NCI-H345 treated with DMSO at 0.1 percent for 48 hours (cell line): ENCODE results near the gene WBP1L.
"Not testable (repeated sequence)": the region's sequence is repeated elsewhere in the genome, so short reads cannot be mapped to it uniquely, and the experiment has no call there.

Experiments
- DNase-seq: peaks from one replicate; lab custom pipeline; 2025; ENCODE audit not compliant: unreplicated experiment; lab: John Stamatoyannopoulos, UW

WBP1L gene

DNA sequence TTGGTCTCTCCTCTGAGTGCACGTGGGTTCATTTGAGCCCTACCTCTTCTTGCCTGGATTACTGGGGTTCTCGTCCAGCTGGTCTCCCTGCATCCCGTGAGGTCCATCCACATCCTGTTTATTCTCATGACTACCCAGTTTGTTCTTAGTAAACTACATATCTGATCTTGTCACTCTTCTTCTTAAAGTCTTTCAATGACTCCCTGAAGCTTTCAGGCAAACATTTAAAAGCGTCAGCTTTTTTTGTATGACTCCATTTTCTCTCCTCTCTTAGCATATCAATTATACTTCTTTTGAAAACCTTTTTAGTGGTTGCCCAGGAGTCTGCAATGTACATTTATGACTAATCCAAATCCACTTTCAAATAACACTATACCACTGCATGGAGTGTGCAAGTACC, 21.8 kb upstream of the WBP1L start:
- DNase-seq = no peak

DNA sequence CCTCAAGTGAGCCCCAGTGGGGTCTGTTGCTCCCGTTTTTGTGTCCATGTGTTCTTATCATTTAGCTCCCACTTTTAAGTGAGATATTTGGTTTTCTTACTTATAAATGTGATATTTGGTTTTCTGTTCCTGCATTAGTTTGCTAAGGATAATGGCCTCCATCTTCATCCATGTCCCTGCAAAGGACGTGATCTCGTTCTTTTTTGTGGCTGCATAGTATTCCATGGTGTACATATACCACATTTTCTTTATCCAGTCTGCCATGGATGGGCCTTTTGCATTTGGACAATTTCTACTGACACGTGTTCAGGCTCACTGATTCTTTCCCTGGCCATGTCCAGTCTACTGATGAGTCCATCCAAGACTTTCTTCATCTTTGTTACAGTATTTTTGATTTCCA, 19.8 kb upstream of the WBP1L start:
- no peak for DNase-seq

DNA sequence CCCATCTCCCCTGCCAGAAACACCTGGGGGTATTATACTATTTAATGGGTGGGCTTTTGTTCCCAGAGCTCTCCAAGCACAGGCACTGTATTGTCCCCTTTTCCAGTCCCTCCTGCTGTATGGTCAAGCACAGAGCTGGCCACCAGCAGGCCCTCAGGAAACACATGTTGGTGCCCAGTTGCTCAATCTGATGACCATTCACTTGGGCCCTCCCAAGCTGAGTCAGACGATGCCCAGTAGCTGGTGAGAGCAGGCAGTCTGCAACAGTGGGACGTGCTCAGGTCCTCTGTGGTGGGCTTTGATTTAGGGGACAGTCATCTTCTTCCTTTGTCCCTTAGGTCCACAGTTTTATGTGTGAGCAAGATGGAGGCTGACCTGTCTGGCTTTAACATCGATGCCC, 17.5 kb upstream of the WBP1L start:
- no peak for DNase-seq

DNA sequence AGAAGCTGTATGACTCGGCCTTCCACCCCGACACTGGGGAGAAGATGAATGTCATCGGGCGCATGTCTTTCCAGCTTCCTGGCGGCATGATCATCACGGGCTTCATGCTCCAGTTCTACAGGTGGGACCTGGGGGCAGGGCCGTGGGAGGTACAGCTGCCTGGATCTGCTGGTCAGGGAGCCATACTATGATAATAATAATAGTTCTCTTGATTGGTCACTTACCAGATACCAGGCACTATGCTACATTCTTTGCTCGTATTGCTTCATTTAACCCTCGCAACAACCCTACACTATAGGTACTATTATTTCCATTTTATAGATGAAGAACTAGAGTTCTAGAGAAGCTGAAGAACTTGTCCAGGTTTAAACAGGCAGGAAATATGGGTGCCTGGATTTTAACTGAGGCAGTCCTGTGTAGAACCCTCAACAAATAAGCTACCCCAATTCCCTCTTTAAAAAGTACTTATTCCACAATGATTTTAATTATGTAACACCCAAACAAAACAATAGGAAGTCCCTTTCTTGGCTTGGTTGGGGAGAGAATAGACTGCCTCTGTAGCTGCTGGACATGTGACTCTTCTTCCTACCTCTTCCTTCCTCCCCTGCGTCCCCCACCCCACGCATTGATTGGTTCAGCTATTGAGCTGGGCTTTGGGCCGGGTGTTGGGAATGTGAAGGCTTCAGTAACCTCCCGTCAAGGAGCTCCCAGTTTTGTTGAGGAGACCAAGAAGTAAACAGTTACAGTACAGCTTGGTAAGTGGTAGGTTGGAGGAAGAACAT, 16.5 kb upstream of the WBP1L start:
- no peak for DNase-seq

DNA sequence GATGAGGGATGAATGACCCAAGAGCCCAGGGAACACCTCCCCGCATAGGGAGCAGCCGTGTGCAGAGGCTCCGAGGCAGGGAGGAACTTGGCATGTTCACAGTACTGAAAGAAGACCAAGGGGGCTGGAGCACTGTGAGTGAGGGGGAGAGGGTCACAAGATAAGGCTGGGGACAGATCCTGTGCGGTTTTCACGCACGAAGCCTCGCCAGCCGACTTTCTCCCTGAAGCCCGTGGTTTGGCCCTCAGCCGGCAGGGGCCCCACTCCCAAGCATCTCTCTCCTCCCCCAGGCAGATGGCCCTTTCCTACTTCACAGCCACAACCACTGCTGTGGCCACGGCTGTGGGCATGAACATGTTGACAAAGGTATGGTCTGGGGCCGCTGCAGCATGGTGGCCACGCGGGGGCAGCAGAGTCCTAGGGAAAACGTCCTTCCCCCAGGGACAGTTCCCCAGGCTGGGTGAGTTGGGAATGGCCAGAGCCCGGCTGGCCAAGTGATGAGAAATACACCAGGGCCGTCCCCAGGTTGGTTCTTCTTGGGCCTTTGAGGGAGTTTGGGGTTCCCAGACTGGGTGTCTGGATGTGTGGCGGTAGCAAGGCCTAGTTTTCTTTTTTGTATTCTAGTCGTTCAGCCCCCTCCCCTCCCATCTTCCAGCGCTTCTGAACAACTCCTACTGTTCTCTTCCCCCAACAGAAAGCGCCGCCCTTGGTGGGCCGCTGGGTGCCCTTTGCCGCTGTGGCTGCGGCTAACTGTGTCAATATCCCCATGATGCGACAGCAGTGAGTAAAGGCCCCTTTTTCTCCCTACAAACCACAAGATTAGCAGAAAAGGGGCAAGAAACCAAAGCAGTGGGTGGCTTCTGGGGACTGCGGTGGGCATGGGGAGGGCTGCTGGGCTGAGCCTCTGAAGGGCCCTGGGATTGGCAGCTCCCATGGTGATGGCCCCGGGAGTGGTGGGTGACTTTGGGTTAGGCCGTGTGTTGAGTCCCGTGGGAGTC, 14.4 kb upstream of the WBP1L start:
- DNase-seq = no peak

DNA sequence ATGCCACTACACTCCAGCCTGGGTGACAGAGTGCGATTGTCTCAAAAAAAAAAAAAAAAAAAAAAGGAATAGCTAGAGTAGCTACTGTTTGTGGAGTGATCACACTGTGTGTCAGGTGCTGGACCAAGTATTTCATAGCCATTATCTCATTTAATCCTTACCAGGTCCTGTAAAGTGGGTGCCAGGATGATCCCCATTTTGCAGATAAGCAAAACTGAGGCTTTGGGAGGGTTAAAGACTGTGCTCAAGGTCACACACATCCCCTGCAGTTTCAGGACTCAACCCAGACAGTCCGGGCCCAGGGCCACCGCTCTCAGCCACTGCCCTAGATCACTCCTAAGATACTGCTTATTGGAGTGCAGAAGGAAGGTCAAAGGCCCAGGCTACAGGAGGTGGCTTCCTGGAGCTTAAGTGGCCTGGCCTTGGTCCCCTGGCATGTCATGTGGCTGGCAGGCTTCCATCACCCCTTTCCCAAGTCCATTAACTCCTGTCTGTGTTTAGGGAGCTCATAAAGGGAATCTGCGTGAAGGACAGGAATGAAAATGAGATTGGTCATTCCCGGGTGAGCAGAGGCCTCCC, 12.4 kb upstream of the WBP1L start:
- no peak for DNase-seq

DNA sequence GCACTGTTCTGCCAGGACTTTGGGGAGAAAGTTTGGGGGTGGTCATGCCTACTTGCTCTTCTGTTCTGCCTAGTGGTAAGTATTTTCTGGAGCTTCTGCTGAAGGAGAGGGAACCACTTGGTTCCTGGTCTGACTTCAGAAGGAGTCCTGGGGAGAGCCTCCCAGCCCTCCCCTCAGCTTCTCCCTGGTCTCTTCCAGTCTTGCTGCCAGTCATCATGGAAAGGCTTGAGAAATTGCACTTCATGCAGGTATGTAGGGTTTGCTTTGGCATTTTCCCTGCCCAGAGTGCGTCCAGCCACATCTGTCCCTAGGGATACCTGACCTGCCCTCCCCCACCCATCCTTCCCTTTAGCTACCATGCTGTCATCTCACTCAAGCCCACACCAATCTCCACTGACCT, 11.1 kb upstream of the WBP1L start:
- no peak for DNase-seq

DNA sequence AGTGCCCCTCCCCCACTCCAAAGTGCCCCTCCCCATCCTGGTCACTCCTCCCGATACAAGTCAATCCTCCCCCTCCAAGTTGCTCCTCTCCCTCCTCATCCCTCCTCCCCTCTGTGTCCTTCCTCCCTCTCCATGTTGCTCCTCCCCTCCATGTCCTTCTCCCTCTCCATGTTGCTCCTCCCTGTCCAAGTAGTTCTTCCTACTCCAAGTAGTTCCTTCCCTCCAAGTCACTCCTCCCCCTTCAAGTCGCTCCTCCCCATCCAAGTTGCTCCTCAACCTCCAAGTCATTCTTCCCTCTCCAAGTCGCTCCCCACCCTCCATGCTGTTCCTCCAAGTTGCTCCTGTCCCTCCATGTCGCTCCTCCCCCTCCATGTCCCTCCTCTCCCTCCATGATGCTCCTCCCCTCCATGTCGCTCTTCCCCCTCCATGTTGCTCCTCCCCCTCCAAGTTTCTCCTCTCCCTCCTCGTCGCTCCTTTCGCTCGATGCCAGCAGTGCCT, 8.6 kb upstream of the WBP1L start:
- DNase-seq = no peak

DNA sequence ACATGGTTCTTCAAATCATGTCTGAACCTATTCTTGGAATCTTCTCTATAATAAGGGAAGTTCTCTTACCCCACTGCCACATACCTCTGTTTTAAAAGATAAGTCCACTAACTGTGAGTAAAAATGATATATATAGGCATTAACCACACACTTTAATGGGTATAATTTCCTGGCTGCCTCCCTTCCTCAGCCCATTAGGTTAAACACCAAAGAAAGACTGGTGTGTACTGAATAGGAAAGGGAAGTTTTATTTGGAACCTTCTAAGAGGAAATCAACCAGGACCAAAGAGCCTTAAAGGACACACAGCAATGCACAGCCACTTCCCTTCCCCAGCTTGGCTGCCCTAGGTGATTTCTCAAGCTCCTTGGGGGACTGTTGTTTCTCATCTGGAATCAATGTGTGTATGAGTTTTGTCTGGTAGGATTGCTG, 5.0 kb upstream of the WBP1L start:
- no peak for DNase-seq

DNA sequence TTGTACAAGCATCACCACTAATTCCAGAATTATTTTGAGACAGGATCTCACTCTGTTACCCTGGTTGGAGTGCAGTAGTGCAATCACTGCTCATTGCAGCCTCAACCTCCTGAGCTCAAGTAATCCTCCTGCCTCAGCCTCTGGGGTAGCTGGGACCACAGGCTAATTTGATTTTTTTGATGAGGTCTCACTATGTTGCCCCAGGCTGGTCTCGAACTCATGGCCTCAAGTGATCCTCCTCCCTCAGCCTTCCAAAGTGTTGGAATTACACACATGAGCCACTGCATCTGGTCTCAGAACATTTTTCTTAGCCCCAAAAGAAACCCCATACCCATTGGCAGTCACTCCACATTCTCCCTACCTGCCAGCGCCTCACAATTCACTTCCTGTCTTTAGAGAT, 3.5 kb upstream of the WBP1L start:
- DNase-seq = no peak

DNA sequence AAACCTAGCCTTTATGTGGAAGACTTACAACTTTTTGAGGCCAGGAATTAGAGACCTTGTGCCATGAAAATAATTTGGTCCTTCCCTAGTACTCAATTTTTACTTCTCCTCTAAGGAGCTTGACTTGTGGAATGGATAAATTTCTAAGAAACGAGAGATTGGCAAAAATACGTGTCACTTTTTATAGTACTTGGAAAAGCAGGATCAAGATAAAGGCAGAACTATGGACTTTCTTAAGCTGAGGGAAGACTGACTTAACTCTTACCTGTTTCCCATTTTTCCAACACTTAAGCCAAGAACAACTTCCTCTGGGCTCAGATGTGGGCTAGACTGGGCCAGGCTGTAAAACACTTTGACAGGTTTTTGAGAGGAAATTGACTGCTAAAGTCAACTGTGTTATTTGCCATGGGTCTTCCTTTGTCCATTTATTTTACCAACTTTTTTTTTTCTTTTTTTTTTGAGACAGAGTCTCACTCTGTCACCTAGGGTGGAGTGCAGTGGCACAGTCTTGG, 2.0 kb upstream of the WBP1L start:
- no peak for DNase-seq

DNA sequence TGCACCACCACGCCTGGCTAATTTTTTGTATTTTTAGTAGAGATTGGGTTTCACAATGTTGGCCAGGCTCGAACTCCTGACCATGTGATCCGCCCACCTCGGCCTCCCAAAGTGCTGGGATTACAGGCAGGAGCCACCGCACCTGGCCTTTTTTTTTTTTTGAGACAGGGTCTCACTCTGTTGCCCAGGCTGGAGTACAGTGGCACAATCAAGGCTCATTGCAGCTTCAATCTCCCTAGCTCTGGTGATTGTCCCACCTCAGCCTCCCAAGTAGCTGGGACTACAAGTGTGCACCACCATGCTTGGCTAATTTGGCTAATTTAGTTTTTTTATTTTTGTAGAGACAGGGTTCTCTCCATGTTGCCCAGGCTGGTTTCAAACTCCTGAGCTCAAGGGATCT, 1.4 kb upstream of the WBP1L start:
- DNase-seq = not testable (repeated sequence)

DNA sequence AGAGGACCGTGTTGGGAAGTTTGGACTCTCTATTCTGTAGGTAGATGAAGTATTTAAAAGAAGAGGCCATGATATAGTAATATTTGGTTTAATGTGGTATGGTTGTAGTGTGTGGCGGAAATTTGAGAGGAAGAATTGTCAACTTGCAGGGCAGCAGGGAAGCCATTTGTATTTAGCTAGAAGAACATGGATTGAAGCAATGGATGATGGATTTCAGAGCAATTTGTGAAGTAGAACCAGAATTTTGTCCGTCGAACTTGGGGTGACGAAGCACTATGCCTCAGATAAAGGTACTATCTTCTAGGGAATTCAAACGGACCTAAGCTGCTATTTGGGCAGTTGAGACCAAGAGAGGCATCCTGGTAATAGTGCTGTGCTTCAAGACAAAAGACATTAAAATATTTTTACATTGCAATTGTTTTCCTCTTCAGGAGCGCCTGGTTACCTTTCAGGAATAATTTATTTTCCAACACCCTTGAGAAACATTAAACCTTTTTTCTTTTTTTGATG, 615 bp upstream of the WBP1L start:
- DNase-seq = no peak

DNA sequence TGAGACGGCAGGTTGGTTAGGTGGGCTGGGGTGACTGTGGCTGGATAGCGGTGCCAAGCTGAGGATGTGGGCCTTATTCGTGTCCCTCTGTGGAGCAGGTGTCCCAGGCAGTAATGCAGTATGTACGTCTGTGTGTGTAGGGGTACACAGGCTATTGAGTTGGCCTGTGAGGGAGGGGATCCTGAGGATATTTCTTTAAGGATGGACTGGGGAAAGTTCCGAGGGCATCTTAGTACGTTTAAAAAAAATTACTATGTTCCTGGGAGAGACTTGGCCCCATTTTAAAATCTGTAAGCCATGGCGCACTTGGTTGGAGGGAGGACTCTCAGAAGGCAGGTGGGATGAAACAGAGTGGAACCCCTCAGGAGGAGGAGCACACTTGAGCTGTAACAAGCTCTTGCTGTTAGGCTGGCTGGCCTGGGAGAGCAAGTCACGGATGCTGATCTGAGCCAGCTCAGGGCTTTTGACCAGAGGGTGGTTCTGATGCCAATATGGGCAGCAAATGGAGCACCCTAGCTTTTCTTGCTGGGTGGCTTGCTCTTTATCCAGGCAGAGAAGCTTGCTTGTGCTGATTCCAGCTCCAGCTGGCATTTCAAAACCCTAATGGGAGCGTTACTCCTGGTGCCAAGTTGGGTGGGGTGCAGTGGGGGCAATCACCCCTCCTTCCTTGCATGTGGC, 765 bp downstream of the WBP1L start:
- no peak for DNase-seq

DNA sequence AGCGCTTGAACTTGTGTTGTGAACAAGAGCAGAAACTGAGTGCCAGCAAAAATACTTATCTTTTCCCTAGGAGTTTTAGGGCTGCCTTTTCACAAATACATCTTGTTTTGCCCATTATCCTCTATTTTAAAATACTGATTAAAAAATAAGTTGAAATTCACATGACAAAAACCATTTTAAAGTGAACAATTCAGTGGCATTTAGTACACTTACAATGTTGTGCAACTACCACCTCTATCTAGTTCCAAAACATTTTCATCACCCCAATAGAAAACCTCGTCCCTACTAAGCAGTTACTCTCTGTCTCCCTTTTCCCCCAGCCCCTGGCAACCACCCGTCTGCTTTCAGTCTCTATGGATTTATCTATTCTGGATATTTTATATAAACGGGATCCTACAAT, 1.4 kb downstream of the WBP1L start:
- no peak for DNase-seq

DNA sequence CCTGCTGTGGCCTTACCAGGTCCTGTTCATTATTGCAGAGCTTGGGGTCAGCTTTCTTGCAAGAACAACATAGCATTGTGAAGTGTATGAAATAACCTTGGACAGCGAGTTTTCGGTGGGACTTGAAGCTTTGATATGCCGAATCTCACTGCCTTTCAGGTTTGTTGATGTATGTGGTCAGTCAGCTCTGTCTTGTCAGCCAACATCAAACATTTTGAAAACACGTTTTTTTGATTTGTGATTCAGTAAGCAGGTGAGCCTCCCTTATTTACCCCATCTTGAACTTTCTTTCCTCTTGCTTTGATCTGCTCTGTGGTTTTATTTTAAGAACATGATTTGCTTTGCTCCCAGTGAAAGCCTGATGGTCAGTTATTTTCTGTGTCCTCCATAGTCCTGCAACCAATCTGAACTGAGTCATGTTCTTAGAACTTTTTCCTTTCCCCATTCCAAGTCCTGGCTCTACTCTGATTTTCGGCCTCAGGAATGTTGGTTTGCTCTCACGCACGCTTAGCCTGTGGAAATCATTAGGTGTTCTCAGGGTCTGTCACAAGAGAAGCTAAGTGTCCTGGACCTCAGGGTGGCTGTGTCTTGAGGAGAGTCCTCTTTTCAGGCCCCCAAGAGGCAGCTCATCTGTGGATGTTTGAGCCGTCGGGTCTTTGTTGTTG, 8.7 kb downstream of the WBP1L start:
- DNase-seq = no peak

DNA sequence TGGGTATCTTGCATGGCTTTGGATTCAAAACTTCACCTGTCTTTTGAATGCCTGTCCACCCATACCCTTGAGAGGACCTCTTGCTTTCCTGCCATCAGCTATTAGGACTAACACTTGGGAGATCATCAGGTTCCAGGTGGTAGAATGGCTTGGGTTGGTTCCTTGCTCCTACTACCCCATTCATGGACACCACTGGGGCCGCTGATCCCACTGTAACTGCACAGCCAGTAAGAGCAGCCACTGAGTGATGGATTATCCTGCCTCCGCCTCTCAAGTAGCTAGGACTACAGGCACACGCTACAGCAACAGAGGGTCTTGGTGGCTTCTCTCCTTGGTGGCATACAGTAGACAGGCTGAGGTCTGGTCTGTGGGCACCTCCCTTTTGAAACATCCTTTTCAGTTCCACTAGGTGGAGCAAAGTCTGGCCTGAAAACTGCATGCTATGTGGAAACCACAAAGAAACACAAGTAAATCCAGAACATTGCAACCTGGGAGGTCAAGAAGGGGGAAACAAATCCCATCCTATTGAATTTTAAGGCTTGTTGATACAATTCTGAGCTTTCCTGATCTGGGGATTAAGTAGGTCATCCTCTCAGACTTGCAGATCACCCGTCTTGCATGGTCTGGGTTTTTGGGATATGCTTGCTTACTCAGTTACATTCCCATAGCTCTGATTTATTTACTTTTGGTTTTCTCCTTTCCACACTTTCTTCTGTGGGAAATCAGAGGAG, 9.4 kb downstream of the WBP1L start:
- no peak for DNase-seq

DNA sequence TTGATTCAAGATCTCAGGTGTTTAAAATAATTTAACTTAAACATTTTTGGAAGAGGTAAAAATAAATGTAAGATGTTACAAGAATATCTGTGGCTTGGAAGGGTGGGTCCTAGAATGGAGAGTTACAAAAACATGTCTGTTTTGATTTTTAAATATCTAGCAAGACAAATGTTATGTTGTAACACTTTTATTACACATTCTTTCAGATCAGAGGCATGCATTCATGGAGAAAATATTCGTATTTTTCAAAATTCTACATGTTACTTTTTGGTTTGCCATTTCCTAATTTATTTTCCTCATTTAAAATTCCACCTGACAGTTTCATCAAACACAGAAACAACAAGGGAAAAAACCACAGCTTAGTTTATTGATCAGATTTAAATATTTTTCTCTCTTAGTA, 10.0 kb downstream of the WBP1L start:
- DNase-seq = no peak

DNA sequence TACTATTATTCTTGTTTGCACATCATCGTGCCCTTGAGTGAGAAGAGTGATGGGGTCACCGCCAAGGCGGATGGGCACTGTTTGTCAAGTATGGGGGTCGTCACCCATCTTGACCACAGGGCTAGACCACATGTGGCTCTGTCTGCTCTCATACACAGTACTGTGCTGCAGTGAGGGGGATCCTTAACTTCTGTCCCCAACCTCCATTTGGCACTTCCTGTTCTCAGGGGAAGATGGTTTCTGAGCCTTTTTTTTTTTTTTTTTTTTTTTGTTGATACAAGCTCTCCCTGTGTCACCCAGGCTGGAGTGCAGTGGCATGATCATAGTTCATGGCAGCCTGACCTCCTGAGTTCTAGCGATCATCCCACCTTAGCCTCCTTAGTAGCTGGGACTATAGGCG, 13.6 kb downstream of the WBP1L start:
- no peak for DNase-seq
